Measurements from ENCODE around the gene ANXA6.

Gene ANXA6

GRCh38 chr5:151095341-151096000, 62.1 kb downstream of the ANXA6 start:
- Mint-ChIP-seq H3K9me3 (no peaks in the 10 kb centered on the region), H3K4me1 (peaks cover 76% of the 10 kb centered on the region), H3K36me3 (ENCODE audit: low read depth) (peaks cover 9% of the 10 kb centered on the region), H3K27me3 (ENCODE audit: low read depth) (no peaks in the 10 kb centered on the region), H3K4me3 (peak overlapping the region in 1 of 3 experiments; percentile 60), H3K27ac (peak overlapping the region; percentile 57 to 93 (median 73))
- TF ChIP-seq CTCF (IDR thresholded peaks at IDR 0.05; ENCODE audit: unreplicated experiment in 3 of 3): no peak

GRCh38 chr5:151094852-151095245, 62.7 kb downstream of the ANXA6 start:
- no peak overlapping the region for H3K4me3 Mint-ChIP-seq
- TF ChIP-seq CTCF (IDR thresholded peaks at IDR 0.05; ENCODE audit: unreplicated experiment in 3 of 3): no peak
- H3K27ac Mint-ChIP-seq: peak overlapping the region in 2 of 3 experiments; percentile 57 to 93
- H3K36me3 Mint-ChIP-seq (ENCODE audit: low read depth): peaks cover 4% of the 10 kb centered on the region
- H3K27me3 Mint-ChIP-seq (ENCODE audit: low read depth): no peaks in the 10 kb centered on the region
- no peaks in the 10 kb centered on the region for H3K9me3 Mint-ChIP-seq
- peaks cover 71% of the 10 kb centered on the region for H3K4me1 Mint-ChIP-seq

- Mint-ChIP-seq H3K4me3 (no peak overlapping the region), H3K9me3 (no peaks in the 10 kb centered on the region), H3K4me1 (peaks cover 68% of the 10 kb centered on the region), H3K27me3 (ENCODE audit: low read depth) (no peaks in the 10 kb centered on the region), H3K36me3 (ENCODE audit: low read depth) (no peaks in the 10 kb centered on the region), H3K27ac (peak overlapping the region in 2 of 3 experiments; percentile 29 to 57)
- TF ChIP-seq CTCF (IDR thresholded peaks at IDR 0.05; ENCODE audit: unreplicated experiment in 3 of 3): no peak
Observed at GRCh38 chr5:151094030-151094851, 63.3 kb downstream of the ANXA6 start.

- Mint-ChIP-seq H3K27me3 (ENCODE audit: low read depth) (no peaks in the 10 kb centered on the region), H3K4me1 (peaks cover 63% of the 10 kb centered on the region), H3K27ac (peak overlapping the region; percentile 37 to 57 (median 42)), H3K36me3 (ENCODE audit: low read depth) (no peaks in the 10 kb centered on the region), H3K9me3 (no peaks in the 10 kb centered on the region), H3K4me3 (no peak overlapping the region)
- TF ChIP-seq CTCF (IDR thresholded peaks at IDR 0.05; ENCODE audit: unreplicated experiment in 3 of 3): no peak
Observed at GRCh38 chr5:151093476-151093889, 64.1 kb downstream of the ANXA6 start.

GRCh38 chr5:151092762-151093161, 64.8 kb downstream of the ANXA6 start:
- TF ChIP-seq CTCF (IDR thresholded peaks at IDR 0.05; ENCODE audit: unreplicated experiment in 3 of 3): no peak
- peaks cover 61% of the 10 kb centered on the region for H3K4me1 Mint-ChIP-seq
- H3K27ac Mint-ChIP-seq: peak overlapping the region in 2 of 3 experiments; percentile 30 to 48
- H3K4me3 Mint-ChIP-seq: no peak overlapping the region
- H3K36me3 Mint-ChIP-seq (ENCODE audit: low read depth): no peaks in the 10 kb centered on the region
- no peaks in the 10 kb centered on the region for H3K9me3 Mint-ChIP-seq
- H3K27me3 Mint-ChIP-seq (ENCODE audit: low read depth): no peaks in the 10 kb centered on the region

Measured in nephron (organoid).